K562 (cell line): ENCODE measurements around the gene FFAR1. TPM values are rescaled to one million over a fixed set of nuclear protein-coding genes. Genes with fewer than 3 reads are reported as not detected.
A peak's percentile ranks its signal among the peaks of the same experiment; 100 is the strongest.

ENCODE experiments used
- CBFB ChIP-seq: sonication (generic); formaldehyde crosslinking; IDR thresholded peaks from 2 replicates; pipeline ENCODE4 v1.4.0; 2020; ENCODE audit warnings: mild to moderate bottlenecking, missing genetic modification reagents
- DPF2 ChIP-seq: fragments of 450-650 bp; IDR thresholded peaks from 2 replicates; pipeline ENCODE4 v1.6.1; 2016
- FIP1L1 ChIP-seq: fragments of 200-400 bp; formaldehyde crosslinking; IDR thresholded peaks from 2 replicates; pipeline ENCODE4 v1.6.1; 2018; ENCODE audit warnings: mild to moderate bottlenecking, low read depth, low read length; ENCODE audit not compliant: poor library complexity, severe bottlenecking
- NCOA2 ChIP-seq, 2 experiments: fragments of 450-650 bp; IDR thresholded peaks; 2 replicates each; pipeline ENCODE4 v1.6.1; 2018; ENCODE audit warnings: mild to moderate bottlenecking in 2 of 2, moderate library complexity in 1 of 2; ENCODE audit not compliant: partially characterized antibody in 2 of 2
- OTX1 ChIP-seq: fragments of 450-650 bp; formaldehyde crosslinking; IDR thresholded peaks from 2 replicates; pipeline ENCODE4 v1.4.0; 2022; ENCODE audit warnings: mild to moderate bottlenecking
- PHF8 ChIP-seq: fragments of 200-600 bp; sonication (generic); IDR thresholded peaks from 2 replicates; pipeline ENCODE4 v1.6.1; 2012; ENCODE audit warnings: mixed run types, mild to moderate bottlenecking, inconsistent platforms, low read length, moderate library complexity, borderline replicate concordance
- SMAD4 ChIP-seq: fragments of 250-450 bp; sonication (Bioruptor Pico); conservative IDR thresholded peaks from 2 replicates; pipeline ENCODE4 v1.8.0; 2021; ENCODE audit warnings: inconsistent platforms, mild to moderate bottlenecking, moderate library complexity
- STAG1 ChIP-seq: sonication (generic); formaldehyde crosslinking; IDR thresholded peaks from 2 replicates; pipeline ENCODE4 v1.5.0; 2020; ENCODE audit warnings: missing genetic modification reagents, borderline replicate concordance
- ZNF224 ChIP-seq: sonication (generic); formaldehyde crosslinking; IDR thresholded peaks from 2 replicates; pipeline ENCODE4 v1.8.0; 2022; ENCODE audit warnings: mild to moderate bottlenecking, missing genetic modification reagents
- ZNF785 ChIP-seq: fragments of 250-450 bp; sonication (Bioruptor Pico); IDR thresholded peaks from 2 replicates; pipeline ENCODE4 v1.4.0; 2020; ENCODE audit warnings: mild to moderate bottlenecking
- polyA plus RNA-seq, 8 experiments: library from polyadenylated mRNA; depleted of rRNA in 4 of 8; stranded (reverse) in 5 of 8; unstranded in 3 of 8; fragments of >200 nt; fragmentation: Nextera tagmentation in 2 of 8; fragmentation: Illumina TruSeq in 1 of 8; extraction: Ambion mirVana in 2 of 8; extraction: Trizol in 1 of 8; gene quantifications; 2 replicates each; pipeline versions ENCODE4 v1.2.1 to v1.2.3, GENCODE V29; 2011 to 2014; ENCODE audit warnings: inconsistent platforms in 1 of 8, missing spikeins in 1 of 8
- total RNA-seq, 7 experiments: library from RNA; depleted of rRNA in 6 of 7; stranded (reverse); fragments of >200 nt in 6 of 7; fragmentation: Illumina TruSeq in 2 of 7; extraction: Trizol in 2 of 7; gene quantifications; 2 replicates each; pipeline versions ENCODE4 v1.2.1 to v1.2.3, GENCODE V29; 2011 to 2021; ENCODE audit warnings: low replicate concordance in 1 of 7
- TF ChIP-seq, protein P1 (sequence below): fragments of 450-650 bp; IDR thresholded peaks from 2 replicates; pipeline ENCODE4 v1.6.1; 2017; ENCODE audit warnings: antibody characterized with exemption
- TF ChIP-seq, protein P2 (sequence below): sonication (generic); formaldehyde crosslinking; IDR thresholded peaks from 2 replicates; pipeline ENCODE4 v1.8.0; 2023; ENCODE audit warnings: mild to moderate bottlenecking, missing genetic modification reagents
- TF ChIP-seq, protein P3 (sequence below): IDR thresholded peaks from 3 replicates; pipeline ENCODE4 v1.6.1; 2011; ENCODE audit warnings: borderline replicate concordance, mild to moderate bottlenecking; ENCODE audit not compliant: insufficient read length, insufficient read depth
- TF ChIP-seq, protein P4 (sequence below): sonication (generic); formaldehyde crosslinking; IDR thresholded peaks from 2 replicates; pipeline ENCODE4 v1.4.0; 2020; ENCODE audit warnings: mild to moderate bottlenecking, missing genetic modification reagents
- TF ChIP-seq, protein P5 (sequence below): IDR thresholded peaks from 2 replicates; pipeline ENCODE4 v1.6.1; 2011; ENCODE audit warnings: borderline replicate concordance, low read depth, mild to moderate bottlenecking, moderate library complexity, low read length; ENCODE audit not compliant: insufficient read depth, poor library complexity, severe bottlenecking

FFAR1 gene
- total and polyA plus RNA-seq, 9 of the 15 experiments (the other 6 are each of a cell fraction or from before 2014, with no cell fraction given), result not detected

DNA sequence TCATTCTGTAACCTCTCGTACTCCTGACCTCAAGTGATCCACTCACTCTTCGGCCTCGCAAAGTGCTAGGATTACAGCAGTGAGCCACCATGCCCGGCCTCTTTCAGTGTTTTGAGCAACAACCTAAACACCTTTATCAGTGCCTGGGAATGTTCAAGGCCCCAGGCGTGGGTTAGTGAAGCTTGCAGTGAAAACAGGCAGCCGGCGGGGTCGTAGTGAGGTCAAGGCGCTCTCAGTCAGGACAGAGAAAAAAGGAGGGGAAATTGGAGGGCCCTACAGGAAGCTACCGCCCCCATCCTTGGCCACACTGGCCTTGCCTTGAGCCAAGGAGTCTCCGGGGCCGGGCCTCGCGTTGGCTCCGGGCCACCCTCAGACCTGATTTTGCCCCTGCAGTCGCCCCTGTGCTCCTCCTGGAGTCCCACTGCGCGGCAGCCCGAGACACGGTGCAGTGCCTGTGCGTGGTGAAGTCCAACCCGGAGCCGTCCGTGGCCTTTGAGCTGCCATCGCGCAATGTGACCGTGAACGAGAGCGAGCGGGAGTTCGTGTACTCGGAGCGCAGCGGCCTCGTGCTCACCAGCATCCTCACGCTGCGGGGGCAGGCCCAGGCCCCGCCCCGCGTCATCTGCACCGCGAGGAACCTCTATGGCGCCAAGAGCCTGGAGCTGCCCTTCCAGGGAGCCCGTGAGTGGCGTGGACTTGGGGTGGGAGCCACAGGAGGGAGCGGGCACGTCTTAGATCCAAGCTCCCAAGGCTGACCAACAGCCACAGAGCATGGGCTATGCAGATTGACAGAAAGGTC, 38.0 kb upstream of the FFAR1 start (continued):
- TF ChIP-seq, protein P1, sequence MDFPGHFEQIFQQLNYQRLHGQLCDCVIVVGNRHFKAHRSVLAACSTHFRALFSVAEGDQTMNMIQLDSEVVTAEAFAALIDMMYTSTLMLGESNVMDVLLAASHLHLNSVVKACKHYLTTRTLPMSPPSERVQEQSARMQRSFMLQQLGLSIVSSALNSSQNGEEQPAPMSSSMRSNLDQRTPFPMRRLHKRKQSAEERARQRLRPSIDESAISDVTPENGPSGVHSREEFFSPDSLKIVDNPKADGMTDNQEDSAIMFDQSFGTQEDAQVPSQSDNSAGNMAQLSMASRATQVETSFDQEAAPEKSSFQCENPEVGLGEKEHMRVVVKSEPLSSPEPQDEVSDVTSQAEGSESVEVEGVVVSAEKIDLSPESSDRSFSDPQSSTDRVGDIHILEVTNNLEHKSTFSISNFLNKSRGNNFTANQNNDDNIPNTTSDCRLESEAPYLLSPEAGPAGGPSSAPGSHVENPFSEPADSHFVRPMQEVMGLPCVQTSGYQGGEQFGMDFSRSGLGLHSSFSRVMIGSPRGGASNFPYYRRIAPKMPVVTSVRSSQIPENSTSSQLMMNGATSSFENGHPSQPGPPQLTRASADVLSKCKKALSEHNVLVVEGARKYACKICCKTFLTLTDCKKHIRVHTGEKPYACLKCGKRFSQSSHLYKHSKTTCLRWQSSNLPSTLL, result no peak
- TF ChIP-seq ZNF785 (CRISPR knock-in tag) (no peak), CBFB (CRISPR knock-in tag) (no peak), OTX1 (no peak), DPF2 (peak; percentile 25), STAG1 (CRISPR knock-in tag) (no peak), ZNF224 (CRISPR knock-in tag) (no peak), NCOA2 (IDR thresholded peaks at IDR 0.05; ENCODE audit: partially characterized antibody in 2 of 2) (no peak), SMAD4 (CRISPR knock-in tag) (peak; percentile 96), FIP1L1 (no peak), PHF8 (peak; percentile 27; the same call in 1 of the 2 replicates)
- TF ChIP-seq, protein P2, sequence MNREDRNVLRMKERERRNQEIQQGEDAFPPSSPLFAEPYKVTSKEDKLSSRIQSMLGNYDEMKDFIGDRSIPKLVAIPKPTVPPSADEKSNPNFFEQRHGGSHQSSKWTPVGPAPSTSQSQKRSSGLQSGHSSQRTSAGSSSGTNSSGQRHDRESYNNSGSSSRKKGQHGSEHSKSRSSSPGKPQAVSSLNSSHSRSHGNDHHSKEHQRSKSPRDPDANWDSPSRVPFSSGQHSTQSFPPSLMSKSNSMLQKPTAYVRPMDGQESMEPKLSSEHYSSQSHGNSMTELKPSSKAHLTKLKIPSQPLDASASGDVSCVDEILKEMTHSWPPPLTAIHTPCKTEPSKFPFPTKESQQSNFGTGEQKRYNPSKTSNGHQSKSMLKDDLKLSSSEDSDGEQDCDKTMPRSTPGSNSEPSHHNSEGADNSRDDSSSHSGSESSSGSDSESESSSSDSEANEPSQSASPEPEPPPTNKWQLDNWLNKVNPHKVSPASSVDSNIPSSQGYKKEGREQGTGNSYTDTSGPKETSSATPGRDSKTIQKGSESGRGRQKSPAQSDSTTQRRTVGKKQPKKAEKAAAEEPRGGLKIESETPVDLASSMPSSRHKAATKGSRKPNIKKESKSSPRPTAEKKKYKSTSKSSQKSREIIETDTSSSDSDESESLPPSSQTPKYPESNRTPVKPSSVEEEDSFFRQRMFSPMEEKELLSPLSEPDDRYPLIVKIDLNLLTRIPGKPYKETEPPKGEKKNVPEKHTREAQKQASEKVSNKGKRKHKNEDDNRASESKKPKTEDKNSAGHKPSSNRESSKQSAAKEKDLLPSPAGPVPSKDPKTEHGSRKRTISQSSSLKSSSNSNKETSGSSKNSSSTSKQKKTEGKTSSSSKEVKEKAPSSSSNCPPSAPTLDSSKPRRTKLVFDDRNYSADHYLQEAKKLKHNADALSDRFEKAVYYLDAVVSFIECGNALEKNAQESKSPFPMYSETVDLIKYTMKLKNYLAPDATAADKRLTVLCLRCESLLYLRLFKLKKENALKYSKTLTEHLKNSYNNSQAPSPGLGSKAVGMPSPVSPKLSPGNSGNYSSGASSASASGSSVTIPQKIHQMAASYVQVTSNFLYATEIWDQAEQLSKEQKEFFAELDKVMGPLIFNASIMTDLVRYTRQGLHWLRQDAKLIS, result no peak
- TF ChIP-seq, protein P3, sequence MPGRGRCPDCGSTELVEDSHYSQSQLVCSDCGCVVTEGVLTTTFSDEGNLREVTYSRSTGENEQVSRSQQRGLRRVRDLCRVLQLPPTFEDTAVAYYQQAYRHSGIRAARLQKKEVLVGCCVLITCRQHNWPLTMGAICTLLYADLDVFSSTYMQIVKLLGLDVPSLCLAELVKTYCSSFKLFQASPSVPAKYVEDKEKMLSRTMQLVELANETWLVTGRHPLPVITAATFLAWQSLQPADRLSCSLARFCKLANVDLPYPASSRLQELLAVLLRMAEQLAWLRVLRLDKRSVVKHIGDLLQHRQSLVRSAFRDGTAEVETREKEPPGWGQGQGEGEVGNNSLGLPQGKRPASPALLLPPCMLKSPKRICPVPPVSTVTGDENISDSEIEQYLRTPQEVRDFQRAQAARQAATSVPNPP, result no peak
- TF ChIP-seq, protein P4, sequence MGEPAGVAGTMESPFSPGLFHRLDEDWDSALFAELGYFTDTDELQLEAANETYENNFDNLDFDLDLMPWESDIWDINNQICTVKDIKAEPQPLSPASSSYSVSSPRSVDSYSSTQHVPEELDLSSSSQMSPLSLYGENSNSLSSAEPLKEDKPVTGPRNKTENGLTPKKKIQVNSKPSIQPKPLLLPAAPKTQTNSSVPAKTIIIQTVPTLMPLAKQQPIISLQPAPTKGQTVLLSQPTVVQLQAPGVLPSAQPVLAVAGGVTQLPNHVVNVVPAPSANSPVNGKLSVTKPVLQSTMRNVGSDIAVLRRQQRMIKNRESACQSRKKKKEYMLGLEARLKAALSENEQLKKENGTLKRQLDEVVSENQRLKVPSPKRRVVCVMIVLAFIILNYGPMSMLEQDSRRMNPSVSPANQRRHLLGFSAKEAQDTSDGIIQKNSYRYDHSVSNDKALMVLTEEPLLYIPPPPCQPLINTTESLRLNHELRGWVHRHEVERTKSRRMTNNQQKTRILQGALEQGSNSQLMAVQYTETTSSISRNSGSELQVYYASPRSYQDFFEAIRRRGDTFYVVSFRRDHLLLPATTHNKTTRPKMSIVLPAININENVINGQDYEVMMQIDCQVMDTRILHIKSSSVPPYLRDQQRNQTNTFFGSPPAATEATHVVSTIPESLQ (CRISPR knock-in tag), result no peak
- TF ChIP-seq, protein P5, sequence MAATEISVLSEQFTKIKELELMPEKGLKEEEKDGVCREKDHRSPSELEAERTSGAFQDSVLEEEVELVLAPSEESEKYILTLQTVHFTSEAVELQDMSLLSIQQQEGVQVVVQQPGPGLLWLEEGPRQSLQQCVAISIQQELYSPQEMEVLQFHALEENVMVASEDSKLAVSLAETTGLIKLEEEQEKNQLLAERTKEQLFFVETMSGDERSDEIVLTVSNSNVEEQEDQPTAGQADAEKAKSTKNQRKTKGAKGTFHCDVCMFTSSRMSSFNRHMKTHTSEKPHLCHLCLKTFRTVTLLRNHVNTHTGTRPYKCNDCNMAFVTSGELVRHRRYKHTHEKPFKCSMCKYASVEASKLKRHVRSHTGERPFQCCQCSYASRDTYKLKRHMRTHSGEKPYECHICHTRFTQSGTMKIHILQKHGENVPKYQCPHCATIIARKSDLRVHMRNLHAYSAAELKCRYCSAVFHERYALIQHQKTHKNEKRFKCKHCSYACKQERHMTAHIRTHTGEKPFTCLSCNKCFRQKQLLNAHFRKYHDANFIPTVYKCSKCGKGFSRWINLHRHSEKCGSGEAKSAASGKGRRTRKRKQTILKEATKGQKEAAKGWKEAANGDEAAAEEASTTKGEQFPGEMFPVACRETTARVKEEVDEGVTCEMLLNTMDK, result no peak
